ENCODE measurements around the gene PLCL1.

Gene PLCL1

DNA sequence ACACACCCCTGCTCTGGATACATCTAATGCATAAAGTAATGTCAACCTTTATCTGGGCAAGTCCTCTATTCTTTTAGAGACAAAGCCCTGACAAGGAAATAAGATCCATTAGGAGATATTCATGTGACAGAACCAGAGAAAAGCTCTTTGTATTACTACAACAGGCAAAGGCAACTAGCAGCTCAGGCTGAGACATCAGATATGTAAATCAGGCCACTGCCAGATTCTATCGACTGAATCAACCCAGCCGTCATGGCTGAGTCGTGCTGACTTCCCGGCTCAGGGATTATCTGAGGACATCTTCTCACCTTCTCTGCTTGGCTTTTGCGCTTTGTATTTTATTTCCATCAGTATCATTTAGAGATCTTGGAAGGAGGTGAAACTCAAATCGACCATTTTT lies 294.5 kb downstream of the PLCL1 start:
- in situ Hi-C loops (cut with HindIII; ENCODE audit: low sequenced_read_pairs), result no loop called here

DNA sequence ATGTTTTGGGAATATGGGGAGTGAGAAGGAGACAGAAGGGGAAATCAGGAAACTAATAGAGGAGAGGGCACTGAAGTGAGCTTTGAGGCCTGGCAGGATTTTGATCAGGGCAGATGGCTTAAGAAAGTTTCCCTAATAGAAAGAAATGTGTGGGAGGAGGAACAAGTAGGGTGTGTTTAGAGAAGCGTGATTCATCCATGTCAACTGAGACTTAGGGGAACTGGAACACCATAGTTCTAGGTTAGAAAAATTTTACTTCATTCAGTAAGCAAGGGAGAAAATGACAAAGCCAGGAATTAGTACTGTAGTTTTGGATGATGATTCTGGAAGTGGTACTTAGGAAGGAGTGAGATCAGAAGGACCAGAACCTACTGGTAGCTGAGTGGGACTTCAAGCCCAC lies 296.0 kb downstream of the PLCL1 start:
- in situ Hi-C loops (cut with HindIII; ENCODE audit: low sequenced_read_pairs), result no loop called here

DNA sequence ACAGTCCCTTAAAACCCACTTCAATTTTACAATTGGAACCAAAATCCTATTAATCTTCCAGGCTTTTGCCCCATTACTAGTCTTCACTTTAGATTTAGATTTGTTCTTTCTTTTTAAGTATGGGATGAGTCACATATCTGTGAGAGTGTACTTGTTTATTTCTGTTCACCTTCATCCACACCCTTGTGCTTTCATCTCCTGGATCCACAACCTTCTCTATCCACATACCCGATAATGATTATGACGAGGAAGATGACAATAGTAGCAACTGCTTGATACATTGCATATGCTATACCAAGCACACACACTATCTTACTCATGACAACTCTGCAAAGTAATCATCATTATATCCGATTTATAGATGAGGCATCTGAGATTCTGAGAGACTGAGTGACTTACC lies 297.3 kb downstream of the PLCL1 start:
- in situ Hi-C loops (cut with HindIII; ENCODE audit: low sequenced_read_pairs), result no loop called here

DNA sequence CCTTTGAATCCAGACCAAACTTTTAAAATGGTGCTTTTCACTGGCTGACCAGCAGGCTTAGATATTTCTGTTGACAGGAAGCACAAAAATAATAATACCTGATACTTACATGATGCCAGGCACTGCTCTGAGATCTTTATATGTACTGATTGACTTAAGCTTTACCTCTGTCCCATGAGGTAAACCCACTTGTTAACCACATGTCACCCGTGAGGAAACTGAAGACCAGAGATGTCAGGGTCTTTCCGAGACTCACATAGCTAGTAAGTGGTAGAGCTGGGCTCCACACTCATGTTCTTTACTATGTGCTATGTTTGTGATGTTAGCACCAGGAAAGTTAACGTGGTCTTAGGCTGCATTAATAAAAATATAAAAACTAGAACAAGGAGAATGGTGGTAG lies 297.7 kb downstream of the PLCL1 start:
- in situ Hi-C loops (cut with HindIII; ENCODE audit: low sequenced_read_pairs), result no loop called here

DNA sequence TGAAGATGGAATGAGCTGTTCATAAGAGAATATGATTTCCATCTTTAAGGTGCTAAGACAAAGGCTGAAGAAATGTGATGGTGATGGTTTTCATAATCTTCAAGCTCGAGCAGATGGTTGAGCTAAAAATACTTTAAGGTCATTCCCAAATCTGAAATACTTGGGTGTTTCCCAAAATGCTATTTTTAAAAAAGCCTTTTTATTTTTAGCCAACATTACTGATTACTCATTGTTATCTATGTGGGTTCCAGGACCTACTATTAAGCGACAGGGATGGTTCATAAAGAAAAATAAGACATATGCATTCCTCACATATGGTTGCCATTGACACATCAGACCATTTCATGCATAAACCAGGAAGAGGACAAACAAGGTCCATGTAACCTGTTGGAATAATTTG lies 298.5 kb downstream of the PLCL1 start:
- in situ Hi-C loops (cut with HindIII; ENCODE audit: low sequenced_read_pairs), result no loop called here

DNA sequence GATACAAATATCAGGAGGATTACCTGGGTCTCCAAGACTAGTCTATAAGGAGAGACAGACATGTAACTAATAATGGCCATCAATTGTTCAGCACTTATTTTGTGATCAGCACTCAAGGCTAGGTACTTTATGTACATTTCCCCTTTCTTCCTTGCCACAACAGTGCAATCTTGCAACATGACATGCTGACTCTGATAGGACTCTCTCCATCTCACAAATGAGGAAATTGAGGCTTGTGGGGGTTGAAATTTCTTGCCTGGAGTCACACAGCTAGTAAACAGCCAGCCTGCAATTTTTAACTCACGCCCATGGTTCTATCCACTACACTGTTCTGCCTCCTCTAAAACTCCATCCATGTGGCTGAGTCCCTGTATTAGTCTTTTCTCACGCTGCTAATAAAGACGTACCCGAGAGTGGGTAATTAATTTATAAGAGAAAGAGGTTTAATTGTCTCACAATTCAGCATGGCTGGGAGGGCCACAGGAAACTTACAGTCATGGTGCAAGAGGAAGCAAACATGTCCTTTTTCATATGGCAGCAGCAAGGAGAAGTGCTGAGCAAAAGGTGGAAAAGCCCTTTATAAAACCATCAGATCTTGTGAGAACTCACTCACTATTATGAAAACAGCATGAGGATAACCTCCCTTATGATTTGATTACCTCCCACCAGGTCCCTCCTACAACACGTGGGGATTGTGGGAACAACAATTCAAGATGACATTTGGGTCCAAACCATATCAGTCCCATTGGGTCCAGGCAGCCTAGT lies 302.4 kb downstream of the PLCL1 start:
- in situ Hi-C loops (cut with HindIII; ENCODE audit: low sequenced_read_pairs), result no loop called here

DNA sequence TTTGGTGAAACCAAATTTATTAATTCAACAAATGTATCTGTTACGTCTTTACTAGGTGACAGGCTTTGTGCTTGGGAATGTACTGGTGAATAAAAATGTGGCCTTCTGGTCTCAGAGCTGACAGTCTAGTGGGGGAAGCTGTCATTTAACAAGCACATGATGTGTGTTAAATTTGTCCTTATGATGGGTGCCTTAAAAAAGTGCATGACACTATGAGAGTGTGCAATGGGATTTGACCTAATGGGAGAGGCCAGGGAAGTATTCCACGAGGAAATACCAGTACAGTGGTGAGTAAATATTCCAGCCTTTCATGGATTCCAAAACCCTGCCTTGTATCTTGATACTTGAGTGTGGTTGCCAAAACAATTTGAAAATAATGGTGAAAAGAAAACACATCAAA lies 308.9 kb downstream of the PLCL1 start:
- in situ Hi-C loops (cut with HindIII; ENCODE audit: low sequenced_read_pairs), result no loop called here

DNA sequence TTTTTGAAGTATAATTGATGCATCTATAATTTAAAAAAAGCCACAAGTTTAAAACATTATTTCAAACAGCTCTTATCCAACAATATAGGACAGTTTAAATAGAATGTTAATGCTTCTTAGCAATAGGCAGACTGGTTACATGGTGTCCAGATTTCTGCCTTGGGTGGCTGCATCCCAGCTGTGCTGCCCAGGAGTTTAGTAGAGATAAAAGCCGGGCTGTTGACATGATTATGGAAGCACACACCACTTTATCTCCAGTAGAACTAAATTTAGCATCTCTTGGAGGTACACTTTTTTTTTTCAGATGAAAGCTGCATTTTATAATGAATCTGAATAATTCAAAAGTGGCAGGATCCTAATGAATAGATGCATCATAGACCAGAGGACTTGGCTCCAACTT lies 309.7 kb downstream of the PLCL1 start:
- in situ Hi-C loops (cut with HindIII; ENCODE audit: low sequenced_read_pairs), result no loop called here

DNA sequence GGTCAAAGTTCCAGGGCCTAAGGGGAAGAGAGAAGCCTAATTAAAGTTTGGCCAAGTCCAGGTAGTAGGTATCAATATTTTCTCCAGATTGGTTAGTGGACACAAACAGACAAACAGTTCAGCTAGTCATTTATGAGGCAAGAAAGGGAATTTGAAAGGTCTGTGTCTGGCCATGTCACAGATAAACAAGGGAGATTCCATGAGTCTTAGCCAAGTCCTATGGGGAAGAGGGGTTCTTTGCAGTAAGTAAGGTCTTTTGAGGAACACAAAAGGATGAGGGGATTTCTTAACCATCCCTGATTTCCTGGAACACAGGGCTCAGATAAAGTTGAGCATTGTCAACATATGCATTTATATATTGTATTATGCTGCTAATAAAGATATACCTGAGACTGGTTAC lies 310.8 kb downstream of the PLCL1 start:
- in situ Hi-C loops (cut with HindIII; ENCODE audit: low sequenced_read_pairs), result no loop called here

DNA sequence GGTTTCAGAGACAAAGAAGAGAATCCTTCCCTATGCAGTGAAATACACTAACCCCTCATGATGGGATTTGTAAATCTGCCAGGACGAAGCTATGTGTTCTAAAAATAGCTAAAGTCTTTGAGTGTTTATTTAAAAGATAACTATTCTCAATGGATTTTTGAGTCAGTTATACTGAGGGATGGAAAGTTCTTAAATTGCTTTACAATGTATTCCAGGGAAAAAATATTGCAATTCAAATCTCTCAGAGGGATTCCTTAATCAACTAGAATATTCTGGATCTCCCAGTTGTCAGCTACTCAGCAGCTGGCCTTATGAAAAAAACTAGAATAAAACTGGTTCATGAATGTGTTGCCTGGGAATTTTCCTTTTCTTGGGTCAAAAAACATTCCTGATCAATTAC lies 312.4 kb downstream of the PLCL1 start:
- in situ Hi-C loops (cut with HindIII; ENCODE audit: low sequenced_read_pairs), result no loop called here

DNA sequence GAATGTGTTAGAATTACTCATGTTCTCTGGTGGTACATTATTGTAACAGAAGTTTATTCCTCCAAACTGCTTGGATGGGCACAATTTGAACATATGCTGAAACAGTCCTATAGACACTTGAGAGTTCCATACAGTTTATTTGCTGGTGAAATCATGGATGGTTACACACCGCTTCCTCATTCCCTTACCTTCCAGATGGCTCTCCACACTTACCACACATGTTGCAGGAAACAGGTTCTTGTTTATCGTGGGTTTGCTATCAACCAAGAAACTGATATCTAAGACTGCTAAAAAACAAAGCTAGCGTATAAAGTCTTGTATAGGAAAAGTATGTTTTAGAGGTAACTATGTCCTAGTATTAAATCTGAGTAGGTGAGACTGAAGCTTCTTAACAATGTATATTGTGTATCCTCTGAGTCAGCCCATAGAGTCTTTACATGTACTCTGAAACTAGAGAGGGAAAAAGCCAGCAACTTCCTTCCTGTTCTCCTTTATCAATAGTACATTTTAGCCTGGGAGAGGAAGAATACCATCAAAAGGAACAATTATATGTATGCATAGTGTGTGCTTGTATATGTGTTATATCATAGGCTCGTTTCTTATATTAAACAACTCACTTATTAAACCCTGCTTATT lies 313.1 kb downstream of the PLCL1 start:
- in situ Hi-C loops (cut with HindIII; ENCODE audit: low sequenced_read_pairs), result no loop called here

DNA sequence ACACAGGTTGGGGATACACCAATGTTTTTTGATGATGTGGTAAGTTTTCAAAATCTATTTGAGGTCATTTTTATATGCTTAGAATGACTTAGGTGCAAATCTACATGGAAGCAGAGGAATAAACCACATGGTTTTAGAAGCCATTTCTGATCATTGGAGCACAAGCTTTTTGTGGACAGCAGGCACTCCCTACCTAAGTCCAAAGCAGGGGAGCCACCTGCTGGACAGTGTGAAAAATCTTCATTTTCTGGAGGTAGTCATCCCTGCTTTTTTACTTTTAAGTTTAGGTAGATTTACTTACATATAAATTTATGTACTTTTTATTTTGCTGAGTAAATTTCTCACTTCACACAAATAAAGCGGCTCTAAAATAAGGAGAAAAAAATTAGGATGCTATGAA lies 323.2 kb downstream of the PLCL1 start:
- in situ Hi-C loops (cut with HindIII; ENCODE audit: low sequenced_read_pairs), result no loop called here

DNA sequence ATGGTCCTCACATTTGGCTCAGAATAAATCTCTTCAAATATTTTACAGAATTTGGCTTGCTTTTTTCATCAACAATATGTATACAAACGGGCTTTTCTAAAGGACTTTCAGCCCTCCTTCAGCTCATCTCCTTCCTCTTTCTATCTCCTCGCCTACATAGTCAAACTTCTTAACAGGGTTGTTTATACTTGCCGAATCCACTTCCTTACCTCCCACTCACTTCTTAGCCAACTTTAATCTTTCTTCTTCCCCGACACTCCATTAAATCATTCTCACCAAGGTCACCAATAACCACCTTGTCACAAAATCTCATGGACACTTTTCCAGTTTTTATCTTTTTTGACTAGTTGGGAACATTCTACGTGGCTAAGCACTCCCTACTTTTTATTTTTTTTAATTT lies 325.2 kb downstream of the PLCL1 start:
- in situ Hi-C loops (cut with HindIII; ENCODE audit: low sequenced_read_pairs), result no loop called here

DNA sequence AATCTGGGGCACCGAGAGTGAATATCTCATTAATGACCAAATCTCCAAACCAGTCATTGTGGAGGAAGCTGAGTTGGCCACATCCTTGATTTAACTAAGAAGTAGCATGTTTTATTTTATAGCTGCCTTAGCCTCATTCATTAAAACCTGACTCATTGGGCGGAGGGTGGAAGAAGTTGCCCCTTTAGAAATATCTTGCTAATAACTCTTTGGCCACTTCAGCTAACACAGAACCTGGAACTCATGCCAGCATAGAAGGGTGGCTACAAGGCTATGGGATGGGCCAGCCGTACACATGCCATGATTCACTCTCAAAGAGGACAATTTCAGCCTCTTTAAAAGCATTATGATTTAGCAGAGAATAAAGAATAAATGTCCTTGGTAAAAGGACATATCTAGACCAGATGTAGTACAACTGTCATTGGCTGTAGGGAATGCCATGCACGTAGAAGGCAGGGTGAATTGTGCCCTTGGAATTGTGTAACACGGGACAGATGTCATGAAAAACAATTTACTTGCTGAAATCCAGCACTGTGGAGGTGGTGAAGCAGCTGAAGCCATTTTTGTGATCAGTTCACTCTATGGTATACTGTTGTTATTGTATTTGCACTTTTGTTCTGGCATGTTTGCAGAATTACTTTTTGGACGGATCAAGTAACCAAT lies 330.0 kb downstream of the PLCL1 start:
- in situ Hi-C loops (cut with HindIII; ENCODE audit: low sequenced_read_pairs), result no loop called here

DNA sequence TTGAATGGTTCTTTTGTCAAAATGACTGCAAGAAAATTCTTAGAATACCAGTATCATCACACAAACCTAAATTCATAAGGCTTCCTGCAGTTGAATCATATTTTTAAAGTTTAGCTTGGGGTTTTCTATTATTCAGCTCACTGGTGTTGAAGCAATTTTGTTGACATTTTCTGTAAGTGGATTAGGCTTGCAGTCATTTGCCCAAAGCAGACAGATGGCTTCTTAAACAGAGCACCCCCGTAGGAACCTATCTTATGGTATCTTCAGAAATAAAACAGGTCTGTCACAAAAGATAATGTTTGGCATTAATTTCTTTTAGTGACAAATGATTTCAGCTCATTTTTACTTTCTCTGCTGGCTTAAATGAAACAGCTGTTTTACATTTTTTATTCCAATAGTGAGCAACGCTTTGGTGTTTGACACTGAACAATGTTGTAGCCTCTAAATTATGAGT lies 331.1 kb downstream of the PLCL1 start:
- in situ Hi-C loops (cut with HindIII; ENCODE audit: low sequenced_read_pairs), result no loop called here

DNA sequence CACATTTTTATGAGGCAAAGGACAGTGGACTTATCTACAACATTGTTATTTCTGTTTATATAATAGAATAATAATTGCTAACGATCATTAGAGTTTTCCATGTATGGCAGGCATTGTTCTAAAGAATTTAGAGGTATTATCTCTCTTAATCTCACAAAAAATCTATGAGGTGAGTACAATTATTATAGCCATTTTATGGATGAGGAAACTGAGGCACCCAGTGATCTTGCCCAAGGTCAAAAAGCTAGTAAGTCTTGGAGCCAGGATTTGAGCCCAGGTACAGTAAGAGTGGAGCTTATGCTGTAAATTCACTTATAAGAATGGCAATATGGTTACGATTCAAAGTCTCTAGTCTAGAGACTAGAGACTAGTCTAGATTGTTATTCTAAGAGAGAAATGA lies 331.7 kb downstream of the PLCL1 start:
- in situ Hi-C loops (cut with HindIII; ENCODE audit: low sequenced_read_pairs), result no loop called here

DNA sequence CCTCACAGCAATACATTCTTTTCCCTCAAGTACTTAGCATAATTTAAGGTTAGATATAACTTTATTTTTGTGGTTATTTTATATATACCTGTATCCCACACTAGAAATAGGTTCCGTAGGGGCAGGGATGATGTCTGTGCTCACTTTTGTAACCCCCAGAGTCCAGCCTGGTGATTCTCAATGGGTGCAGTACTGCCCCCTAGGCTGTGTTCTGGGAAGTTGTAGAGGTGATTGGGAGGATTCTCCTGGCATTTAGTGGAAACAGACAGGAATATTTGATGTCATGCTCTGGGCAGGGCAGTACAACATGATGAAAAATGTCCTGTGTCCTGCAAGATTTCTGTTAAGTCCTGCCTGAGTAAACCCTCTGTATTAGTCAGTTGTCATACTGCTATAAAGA lies 333.3 kb downstream of the PLCL1 start:
- in situ Hi-C loops (cut with HindIII; ENCODE audit: low sequenced_read_pairs), result no loop called here

DNA sequence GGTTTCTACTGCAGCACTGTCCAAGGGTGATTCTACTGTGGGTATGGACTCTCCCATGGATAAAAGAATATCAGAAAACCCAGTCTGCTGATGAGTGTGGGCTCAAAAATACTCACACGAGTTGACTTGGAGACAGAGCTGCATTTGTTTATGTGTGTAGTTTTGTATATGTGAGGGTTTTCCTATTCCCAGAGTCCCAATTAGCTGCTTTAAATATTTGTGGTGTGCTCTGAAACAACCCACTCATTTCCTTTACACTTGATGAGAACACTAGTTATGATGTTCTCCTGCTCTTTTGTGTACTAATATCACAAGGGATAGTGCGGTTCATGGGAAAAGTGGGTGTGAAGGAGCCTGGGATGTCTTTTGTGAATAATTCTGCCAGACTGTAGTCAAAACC lies 337.3 kb downstream of the PLCL1 start:
- in situ Hi-C loops (cut with HindIII; ENCODE audit: low sequenced_read_pairs), result no loop called here

DNA sequence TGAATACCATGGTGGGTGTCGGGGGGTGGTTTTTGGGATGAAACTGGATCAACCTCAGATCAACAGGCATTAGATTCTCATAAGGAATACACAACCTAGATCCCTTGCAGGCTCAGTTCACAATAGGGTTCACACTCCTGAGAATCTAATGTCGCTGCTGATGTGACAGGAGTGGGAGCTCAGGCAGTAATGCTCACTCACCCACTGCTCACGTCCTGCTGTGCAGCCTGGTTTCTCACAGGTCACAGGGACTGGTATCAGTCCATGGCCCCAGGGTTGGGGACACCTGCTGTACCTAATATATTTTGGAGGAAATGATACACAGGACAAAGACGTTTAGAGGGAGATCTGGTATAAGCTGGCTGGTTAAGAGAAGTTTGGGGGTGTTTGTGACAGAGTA lies 338.8 kb downstream of the PLCL1 start:
- in situ Hi-C loops (cut with HindIII; ENCODE audit: low sequenced_read_pairs), result no loop called here

DNA sequence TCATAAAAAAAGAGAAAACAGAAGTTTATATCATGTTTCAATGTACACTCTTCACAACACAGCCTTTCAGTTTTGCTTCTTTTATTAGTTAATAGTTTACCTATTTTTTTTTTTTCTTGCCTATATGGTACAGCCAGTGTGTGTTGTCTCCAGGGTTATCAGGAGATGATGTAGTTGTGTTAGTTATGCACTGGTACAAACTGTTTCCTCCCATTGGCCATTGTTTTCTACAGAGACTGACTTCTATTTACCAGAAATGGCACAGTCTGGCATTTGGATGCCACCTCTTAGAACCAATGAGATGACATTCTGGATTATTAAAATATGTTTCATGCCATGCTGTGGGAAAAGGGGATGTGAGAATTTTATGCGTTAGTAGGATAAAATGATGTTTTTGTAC lies 339.4 kb downstream of the PLCL1 start:
- in situ Hi-C loops (cut with HindIII; ENCODE audit: low sequenced_read_pairs), result no loop called here

DNA sequence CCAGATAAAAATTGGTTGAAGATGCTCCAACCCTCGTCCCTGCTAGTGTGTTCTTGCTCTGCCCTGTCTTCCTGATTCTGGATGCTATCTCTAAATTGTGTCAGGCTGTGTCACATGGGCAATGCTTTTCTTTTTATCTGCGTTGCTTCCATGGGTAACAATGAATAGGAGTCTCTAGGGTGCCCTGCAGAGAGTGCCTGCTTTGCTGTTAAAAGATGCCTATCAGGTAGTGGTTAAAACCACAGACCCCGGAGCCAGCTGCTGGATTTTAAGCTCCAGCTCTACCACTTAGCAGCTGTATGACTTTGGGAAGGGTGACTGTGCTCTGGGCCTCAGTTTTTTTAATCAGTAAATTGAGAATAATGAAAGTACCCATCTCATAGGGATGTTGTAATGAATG lies 340.3 kb downstream of the PLCL1 start:
- in situ Hi-C loops (cut with HindIII; ENCODE audit: low sequenced_read_pairs), result no loop called here

DNA sequence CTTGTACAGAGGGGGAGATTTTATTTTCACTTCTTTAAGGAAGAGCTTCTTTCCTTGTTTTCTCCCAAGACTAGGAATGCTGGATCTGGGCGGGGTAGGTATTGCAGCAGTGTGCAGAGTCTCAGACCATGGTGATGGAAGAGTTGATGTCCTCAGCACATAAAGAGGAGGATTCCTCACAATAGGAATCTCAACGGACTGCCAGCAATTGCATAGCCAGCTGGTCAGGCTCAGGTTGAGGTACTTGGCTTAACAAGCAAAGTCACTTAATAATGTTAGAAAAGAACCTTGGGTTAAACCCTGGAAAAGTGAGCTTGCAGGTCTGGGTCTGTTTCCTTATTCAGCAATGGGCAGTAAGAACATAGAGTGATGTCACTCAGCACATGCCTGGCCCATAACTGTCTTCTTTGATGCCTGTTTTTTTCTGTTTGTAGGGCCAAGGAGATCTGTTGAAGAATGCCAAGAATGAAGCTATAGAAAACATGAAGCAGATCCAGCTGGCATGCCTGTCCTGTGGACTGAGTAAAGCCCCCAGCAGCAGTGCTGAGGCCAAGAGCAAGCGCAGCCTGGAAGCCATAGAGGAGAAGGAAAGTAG lies 342.1 kb downstream of the PLCL1 start:
- in situ Hi-C loops (cut with HindIII; ENCODE audit: low sequenced_read_pairs), result no loop called here
